DMS114 treated with DMSO at 0.1 percent for 48 hours (cell line): ENCODE data around the gene IL16.
A peak's percentile ranks its signal among the peaks of the same experiment; 100 is the strongest.
"Not testable (repeated sequence)": the region's sequence is repeated elsewhere in the genome, so short reads cannot be mapped to it uniquely, and the experiment has no call there.

Experiments used
- DNase-seq: peaks from one replicate; lab custom pipeline; 2025; ENCODE audit not compliant: unreplicated experiment; lab: John Stamatoyannopoulos, UW

Gene IL16

DNA sequence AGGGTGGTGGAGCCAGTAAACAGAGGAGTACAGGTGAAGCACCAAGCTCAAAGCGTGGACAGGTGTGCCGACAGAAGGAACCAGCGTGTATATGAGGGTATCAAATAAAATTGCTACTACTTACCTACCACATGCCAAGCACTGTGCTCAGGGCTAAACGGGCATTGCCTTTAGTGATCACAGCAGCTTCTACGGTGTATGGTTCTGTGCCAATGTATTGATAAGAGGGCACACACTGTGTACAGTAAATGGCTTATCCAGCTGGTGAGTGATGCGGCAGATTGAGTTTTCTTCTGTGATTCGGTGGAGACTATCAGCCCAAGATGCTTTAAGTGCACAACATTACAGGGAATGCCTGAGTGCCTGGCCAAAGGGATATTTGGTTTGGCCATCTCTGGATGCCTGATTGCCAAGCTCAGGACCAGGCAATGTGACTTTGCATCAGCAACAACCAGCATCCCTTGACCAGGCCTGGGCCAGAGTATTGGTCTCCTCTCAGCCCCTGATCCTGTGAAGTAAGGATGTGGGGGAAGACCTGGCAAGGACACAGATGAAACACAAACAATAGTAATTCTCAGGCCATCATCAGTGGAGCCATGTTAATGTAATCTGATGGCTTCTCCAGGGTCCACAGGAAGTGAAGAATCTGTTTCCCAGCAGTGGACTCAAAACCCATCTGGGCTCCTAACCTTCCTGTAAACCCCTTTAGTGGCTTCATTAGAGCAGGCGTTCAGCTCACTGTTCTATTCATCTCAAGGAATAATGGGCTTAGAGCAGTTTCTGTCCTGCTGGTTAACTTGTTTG, 113.2 kb downstream of the IL16 start:
- DNase-seq = no peak

DNA sequence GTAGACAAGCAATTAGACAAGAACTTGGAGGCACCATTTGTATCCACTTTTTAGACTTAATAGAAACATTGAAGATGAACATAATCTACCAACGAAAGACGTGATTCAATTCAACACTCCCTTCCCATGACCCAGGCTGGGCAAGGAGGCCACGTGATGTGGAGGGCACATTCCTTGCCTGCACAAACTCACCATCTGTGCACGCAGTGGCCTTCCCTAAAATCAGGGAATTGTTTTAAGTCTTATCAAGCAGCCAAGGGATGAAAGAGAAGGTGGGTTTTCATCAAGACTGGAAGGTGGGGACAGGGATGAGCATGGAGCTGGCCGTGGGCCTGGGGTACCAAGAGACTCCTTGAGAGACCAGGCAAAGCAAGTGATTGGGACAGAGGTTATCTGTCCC, 113.8 kb downstream of the IL16 start:
- DNase-seq = no peak

DNA sequence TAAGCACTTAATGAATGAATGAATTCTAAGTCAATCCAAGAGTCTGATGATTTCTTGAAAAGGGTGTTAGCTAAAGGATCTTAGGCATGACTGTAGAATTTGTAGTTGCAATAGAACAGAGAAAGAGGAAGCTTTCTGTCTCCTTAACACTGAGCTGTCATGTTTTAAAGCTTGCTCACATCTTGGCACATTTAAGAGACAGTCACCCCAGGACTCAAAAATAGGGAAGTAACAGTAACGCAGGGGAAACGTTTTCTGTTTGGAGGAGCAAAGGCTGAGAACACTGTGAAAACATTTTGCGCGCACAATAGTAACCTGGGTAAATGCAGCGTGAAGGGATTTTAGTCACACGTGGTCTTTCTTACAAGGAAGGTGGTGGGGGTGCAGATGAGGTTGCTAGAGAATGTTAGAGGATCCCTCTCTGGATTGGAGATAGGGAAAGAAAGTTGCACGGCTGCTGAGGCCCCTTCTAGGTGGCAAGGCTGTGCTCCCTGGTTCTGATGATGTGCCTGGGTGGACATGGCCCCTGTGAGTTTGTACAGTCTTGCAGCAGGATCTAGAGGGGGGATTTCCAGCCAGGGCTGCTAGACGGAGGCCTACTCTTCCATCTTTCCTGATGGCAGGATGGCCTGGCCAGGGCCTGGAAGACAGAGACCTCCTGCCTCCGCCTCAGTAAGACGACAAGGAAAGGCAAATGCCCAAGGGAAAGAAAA, 115.2 kb downstream of the IL16 start:
- no peak for DNase-seq

DNA sequence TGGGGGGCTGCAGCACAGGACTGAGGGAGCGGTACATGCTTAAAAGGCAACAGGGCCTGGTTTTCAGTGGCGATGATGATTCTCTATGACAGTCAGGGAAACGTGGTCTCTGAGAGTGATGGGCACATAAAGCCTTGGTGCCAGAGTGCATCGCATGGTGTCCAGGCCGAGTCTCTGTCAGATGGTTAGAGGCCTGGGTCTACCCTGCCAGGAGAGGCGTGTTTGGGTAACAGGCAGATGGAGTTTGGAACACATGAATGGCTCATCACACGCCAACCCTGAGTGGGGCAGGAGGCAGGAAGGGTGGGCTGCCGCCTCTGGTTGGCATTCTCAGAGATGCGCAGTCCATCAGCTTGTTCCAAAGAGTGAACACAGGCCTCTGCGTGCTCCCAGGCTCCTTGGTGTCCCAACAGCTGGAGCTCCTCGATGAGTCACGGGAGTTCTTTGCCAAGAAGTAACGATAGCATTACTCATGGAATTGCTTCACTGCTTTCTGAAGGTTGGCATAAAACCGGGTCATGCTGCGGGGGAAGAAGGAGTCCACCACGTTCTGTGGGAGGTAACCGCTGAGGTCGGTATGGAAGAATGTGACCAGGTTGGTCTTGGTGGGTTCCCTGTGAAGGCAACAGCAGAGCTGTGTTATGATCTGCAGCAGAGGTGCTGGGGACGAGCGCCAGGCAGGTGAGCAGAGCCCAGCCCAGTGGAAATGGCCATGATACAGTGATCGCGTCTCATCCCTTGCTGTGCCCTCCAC, 116.3 kb downstream of the IL16 start:
- no peak for DNase-seq

DNA sequence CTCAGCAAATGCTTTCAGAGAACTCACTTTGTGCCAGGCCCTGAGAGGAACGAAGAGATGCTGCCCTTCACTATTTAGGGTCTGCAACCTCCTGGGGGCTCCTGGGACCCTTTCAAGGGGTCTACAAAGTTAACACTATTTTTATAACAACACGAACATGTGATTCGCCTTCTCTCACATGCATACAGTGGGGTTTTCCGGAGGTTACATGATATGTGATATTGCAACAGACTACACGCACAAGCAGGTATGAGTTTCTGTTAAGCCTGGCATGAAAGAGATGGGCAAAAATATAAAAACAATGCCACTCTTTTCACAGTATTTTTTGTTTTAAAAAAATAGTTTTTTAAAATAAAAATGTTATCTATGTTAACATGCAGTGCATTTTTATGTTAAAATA, 117.0 kb downstream of the IL16 start:
- no peak for DNase-seq

DNA sequence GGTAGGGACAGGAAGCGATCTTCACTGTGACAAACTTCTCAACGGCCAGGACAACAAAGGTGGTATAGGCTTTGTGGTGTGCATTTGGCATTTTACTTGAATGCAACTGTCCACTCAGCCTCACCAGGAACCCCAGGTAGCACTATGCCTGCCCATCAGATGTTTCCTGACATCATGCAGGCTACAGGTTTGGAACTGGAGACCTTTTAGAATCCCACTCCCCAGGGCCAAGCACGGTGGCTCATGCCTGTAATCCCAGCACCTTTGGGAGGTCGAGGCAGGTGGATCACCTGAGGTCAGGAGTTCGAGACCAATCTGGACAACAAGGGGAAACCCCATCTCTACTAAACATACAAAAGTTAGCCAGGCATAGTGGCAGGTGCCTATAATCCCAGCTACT, 117.7 kb downstream of the IL16 start:
- no peak for DNase-seq

DNA sequence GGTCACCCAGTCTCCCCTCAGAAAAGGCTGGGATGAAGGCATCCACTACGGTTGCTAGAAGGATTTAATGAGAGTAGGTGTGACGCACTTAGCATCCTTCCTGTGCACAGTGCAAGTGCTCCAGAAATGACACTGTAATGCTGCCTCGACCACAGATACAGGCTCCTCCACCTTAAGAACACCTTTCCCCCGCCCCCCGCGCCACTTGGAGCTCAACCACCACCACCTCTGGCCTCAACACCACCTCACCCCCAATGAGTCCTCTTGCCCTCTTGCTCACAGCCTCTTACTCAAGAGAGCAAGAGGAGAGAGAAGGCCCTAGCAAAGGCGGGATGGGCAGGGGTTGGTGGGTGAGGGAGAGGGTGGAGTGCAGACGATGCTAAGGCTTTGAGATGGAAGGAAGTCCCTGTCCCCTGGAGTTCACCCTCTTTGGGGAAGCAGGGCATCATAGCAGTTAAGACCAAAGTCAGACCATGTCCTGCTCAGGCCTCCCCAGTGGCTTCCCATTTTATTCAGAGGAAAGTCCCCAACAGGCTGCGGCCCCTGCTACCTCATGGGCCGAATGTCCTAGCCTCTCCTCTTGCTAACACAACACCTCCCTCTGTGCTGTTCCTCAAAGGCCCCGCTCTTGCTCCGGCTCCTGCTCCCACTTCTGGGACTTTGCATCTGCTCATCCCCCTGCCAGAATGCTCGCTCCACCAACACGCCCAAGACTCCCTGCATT, 118.9 kb downstream of the IL16 start:
- no peak for DNase-seq

DNA sequence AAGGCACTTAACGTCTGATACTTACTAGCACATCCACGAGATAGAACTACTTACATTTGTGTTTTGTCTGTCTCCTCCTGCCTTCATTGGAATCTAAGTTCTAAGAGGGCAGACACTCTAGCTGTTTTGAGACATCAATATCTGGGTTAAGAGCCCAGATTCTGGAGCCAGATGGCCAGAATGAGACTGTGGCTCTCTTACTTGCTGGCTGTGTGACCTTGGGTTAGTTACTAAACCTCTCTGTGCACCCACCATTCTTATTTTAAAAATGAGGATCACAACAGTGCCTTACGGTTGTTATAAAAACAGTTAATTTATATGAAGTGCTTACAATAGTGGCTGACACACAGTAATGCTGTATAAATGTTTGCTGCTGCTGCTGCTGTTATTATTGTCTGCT, 119.6 kb downstream of the IL16 start:
- DNase-seq = no peak

DNA sequence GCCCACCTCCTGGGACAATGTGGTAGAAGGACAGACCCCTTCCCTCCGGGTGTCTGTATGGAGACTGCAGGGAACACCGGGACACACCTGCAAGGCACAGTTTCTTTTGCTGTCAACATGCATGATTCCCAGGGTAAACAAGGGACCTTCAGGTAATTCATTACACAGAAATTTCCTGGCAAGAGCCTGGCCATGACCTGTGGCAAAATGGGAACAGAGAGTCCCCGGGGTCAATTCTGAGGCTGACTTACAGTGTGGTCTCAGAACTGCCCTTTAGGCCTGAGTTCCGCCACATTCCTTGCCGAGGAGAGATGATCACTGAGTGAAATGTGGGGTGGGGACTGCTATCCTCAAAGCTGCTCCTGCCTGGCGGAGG, 121.0 kb downstream of the IL16 start:
- no peak for DNase-seq

DNA sequence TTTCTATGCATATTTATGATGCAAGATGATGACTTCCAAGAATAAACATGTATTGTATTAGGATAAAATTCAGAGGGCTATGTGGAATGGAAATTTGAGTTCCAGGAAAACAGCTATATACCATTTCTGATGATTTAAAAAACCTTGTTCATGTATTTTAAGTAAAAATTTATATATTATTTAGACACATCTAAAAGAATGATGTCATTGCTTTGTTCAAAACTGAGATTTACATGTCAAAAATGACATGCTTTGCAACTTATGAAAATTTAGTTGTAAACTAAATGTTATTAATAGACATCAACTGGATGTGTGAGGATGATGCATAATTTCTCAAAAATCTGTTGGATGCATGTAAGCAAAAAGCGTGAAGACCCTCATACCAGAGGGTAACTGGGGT, 125.0 kb downstream of the IL16 start:
- no peak for DNase-seq

DNA sequence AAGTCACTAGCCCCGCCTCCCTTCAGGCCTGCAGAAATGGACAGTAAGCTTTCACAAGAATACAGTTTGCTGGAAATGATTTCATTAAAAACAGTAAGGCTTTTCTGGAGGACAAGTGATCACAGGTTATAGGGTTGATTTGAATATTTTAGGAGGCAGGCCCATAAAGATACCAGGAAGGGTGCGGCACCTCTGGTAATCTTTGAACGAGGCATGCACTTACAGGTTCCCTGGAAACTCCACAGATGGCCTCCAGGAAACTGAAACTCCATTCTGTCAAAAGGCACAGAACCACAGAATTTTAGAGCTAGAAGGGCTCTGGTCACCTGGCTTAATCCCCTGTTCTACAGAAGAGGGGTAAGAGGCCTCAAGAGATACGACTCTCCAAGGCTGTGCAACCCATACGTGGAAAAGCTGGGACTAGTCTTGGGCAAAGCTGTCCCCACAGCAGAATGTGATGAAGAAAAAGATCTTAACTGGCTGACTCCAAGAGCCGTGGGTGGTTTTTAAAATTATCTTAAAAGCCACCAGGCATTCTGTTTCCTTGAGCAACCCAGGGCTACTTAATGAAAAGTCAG, 126.1 kb downstream of the IL16 start:
- no peak for DNase-seq

DNA sequence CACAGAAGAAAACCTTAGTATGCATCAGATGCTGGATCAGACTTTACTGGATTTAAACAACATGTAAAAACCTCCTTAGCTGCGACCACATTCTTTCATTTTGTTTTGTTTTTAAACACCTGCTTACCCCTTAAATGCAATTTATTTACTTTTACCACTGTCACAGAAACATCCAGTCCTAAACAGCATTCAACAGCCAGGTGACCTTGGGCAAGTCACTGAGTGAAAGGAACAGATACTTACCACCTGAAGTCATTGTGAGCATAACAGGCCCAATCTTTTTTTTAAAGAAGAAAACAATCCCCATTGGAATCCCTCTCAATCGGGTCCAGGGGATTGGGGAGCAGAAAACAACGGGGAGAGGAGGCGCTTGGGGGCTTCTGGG, 126.9 kb downstream of the IL16 start:
- DNase-seq = no peak

DNA sequence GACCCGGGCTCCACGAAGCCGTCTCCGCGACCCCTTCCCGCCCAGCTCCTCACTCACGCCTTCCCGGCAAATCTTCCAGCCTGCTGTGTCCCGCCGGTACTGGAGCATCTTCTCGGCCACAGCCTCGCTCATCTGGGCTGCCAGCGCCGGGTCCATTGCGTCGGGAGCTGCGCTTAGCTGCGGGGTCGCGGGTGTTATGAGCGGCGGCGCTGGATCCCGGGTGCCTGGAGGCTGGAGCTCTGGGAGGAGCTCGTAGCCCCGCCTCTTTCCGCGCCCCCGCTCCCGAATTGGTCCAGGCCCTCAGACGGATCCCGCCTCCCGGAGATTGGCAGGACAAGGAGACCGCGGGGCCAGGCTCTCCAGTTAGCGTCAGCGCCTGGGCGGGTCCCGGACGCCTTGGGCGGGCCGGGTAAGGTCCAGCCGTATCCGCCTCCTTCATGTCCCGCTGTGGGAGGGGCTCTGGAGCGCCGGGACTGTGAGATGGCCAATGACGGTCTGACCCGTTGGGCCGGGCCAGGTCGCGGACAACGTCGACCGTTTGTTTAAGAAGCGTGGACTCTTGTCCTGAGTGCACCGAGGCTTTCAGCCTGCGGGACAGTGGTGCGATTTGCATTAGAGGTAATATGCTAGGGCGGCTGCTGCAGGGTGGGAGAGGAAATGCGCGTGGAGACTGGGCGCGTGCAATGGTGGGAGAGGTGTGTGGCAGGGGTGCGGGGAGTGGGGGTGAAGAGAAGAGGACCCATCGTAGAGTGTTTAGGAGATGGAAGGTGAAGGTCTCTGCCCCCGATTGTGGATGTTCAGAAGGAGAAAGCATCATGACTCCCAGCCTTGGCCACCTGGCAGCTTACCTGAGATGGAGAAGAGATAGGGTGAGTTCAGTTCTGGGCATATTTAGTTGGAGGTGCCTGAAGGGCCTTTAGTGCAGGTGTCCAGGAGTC, 127.5 kb downstream of the IL16 start, which contains the start of gene STARD5:
TSS of gene STARD5 (minus strand) at position 198 of the 938 bp plus-strand sequence. CDS start at position 156, 42 bp downstream.
- DNase-seq = peak; percentile 95

DNA sequence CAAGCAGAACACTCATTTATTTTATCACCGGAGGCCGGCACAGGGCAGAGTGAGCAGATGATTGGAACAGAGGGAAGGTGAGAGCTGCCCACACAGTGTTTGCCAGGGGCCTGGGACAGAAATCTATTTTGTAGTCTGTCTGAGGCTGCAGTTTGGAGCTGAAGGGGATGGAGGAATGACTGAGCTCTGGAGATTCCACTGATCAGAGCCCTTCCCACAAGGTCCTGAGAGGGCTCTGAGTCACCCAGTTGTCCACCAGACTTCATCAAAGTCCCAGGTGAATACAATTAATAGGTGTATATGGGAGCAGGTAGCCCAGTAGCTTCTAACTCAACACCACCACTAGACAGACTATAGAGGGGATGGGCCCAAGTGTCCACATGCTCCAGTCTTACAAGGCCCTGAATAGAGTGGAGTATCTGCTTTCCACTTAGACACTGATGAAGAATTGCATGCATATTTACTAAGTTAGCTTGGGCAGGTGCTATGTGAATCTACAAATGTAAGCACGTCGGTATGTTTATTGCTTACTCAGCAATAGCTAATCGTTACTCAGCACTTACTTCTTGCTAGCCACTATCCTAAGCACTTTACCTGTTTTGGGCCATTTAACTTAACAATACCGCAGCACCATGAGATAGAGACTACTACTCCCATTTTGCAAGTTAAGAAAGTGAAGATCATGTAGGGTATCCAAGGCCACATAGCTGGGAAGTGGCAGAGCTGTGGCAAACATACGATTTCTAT, 130.0 kb downstream of the IL16 start:
- no peak for DNase-seq

DNA sequence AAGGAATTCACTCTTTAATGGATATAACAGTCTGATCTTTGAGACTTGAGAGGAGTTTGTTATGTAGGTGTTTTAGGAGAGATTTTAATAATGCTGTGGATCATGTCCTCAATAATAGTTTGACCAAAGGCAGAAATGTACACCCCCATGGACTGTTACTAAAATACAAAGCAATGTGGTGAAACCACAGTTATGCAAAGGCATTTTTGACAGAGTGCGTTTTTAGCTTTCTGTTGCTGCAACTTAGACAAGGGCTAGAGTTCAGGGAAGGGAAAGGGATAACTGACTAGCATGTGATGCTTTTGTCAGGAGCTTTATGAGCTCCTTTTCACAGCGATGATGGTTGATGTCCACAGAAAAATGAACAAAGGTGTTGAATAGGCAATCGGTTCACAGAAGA, 130.8 kb downstream of the IL16 start:
- no peak for DNase-seq

DNA sequence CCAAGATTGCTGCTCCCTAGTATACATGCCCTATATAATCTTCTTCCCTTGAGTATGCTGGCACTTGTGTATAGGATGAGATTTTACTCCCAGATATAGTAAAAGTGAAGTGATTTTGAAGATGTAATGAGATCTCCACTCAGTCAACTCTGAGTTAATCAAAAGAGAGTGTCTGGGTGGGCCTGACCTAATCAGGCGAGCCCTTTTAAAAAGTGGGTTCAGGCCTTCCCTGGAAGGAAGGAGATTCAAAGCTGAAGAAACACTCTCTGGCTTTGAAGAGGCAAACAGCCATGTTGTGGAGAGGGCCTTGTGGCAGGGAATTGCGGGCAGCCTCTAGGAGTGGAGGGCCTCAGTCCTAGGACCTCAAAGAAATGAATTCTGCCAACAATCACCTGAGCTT, 132.8 kb downstream of the IL16 start:
- DNase-seq = no peak

DNA sequence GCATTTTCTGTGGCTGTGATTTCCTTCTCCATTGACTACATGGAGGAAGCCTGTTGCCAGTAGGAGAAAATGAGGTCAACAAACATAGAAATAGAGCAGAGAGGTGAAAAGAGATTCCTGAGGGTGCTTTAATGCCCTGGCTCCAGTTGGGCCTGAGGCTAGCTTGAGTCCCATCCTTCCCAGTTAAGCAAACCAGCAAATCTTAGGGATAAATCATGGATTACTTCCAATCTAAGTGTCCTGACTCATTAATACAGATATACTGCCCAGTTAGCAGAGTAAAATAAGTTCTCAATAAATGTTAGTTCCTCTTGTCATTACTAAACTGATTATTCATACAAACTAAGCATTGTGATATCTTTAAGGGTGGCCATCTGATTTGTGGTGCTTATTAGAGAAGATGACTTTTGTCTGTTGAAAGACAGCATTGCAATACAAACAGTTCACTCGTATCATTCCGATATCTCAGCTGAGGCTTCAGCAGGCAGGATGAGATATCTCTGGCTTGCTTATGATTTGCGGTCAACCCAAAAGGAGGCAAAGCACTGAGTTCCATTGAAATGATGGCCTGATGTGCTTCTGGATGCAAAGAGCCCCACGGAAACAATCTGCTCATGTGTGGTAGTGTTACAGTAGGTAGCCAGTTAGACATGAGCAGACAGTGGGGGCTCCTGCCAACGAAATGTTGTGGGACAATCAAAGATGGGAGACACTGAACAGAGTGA, 133.8 kb downstream of the IL16 start:
- no peak for DNase-seq

DNA sequence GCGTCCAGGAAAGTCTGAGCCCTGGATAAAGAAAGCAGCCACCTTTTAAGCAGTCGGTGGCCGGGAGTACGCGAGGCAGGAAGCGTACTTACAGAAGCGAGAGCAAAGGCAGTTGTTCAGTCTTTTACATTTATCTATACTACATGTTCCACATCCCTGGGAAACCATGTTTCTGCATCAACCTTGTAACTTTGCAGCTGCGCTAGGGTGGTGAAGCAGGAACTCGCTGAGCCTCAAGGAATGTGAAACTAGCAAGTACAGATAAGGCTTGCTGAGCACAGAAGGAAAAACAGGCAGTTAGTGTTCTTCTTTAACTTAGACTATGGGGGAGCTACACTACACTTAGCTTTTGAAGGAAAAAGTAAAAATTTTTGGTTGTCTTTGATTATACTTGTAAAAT, 134.5 kb downstream of the IL16 start:
- DNase-seq = not testable (repeated sequence)
